ENCODE data around the gene PIK3AP1.

PIK3AP1 gene

DNA sequence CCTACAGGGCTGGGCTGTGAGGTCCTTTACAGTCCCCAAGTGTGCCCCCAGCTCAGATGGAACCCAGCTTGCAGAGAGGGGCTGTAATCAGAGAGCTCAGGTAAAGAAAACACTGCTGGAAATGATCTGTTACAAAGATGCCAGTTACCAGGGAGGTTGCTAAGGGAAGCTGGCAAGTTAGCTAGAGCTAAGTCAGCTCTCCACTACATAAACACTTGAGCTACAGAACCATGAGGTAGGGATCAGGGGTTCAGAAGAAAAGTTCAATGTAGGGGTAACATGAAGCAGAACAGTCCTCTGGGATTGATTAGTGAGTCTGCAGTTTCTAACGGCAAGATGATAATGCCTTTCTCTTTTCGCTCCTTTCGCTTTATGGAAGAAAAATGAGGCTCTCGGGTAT is 80.4 kb downstream of the PIK3AP1 start:
- no peak for DNase-seq

DNA sequence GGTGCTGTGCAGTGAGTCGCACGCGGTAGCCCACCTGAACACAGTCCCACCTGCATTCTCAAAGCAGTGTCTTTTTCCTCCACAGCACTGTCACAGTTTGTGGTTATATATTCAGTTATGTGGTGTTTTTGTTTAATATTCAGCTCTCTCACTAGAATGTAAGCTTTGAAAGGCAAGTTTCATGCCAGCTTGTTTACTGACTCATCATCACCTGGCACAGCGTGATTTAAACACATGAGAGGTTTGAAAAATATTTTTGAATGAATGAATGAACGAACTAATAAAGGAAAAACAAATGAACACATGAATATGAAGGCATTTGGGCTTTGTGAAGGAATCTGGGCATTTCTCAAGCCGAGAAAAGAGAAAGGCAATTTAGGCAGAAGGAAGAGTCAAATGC is 81.6 kb downstream of the PIK3AP1 start:
- DNase-seq, result no peak

DNA sequence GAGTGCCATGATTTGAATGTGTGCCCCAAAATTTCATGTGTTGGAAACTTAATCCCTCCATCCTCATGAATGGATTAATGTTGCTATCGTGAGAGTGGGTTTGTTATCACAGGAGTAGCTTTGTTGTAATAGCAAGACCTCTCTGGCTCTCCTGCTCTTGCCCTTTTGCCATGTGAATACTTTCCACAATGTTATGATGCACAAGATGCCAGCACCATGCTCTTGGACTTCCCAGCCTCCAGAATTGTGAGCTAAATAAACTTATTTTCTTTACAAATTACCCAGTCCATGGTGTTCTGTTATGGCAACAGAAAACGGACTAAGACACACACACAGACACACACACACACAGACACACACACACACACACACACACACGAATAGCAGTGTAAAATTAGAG is 82.2 kb downstream of the PIK3AP1 start:
- no peak for DNase-seq

DNA sequence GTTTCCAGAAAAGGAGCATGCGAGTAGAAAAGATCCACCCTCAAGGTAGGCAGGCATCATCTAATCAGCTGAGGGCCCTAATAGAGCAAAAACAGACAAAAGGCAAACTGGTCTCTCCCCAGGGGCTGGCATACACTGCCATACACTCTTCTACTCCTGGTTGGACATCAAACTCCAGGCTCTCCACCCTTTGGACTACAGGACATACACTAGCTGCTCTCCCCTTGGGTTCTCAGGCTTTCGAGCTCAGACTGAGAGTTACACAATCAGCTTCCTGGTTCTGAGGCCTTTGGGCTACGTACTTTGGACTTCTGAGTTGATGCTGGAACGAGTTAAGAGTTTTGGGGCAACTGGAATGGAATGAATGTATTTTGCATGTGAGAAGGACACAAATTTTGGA is 82.6 kb downstream of the PIK3AP1 start:
- no peak for DNase-seq

DNA sequence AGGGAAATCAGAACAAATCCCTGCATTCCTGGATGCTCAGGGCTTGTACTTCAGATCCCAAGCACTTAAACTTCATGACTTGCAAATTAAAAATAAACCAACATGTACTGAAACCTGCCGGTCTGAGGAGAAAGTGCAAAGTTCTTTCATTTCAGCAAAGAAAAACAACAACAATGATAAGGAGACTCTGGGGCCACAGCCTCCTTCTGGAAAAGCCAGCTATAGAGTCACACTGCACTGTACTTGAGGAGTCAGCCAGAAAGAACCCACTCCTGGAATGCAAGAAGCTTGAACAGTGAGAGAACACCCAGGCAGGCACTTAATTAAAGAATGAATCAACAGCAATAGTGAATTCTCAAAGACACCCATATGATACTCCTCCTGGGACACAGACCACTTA is 83.8 kb downstream of the PIK3AP1 start:
- DNase-seq, result no peak

DNA sequence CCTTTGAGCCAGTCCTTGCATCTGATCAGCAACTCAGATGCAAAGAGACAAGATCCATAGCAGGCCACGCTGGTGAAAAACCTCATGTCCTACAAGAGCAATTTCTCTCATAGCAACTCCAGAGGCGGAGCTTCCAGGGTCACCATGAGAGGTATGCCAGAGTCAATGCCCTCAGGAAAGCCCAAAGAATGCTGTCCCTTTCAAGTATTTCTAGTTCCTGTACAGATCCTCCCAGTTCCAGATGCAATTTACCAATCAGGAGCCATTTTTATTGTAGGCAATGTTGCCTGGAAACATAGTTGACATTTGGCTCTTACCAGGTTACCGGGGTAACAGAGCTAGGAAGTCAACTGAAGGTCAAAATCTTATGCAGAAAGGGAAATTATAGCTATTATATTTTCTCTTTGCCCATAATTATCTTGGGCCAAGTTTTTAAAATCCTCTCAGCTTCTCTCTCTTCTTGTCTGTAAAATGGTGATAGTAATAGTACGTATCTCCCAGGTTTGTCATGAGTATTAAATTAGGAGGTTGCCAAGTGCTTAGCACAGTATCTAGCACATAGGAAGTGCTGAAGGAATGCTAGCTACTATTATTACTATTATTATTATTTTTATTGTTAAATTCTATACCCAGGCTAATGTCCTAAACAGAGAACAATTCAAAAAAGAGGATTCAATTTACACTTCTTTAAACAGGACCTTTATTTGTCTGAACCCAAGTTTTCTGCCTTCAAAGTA is 87.2 kb downstream of the PIK3AP1 start:
- peak; percentile 9 for DNase-seq

DNA sequence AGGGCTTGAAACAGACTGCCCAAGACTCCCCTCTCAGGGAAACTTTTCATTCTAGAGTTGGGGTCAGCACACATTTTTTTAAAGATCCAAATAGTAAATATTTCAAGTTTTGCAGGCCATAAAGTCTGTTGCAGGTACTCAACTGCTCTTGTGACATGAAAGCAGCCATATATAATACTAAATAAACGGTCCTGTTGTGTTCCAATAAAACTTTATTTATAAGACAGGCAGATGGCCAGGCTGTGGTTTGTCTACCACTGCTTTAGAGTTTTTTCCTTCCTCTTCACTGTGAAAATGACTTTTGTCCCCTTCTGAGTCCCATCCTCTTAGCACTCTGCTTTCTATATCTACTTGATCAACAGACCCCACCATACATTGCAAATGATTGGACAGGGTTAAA is 93.0 kb downstream of the PIK3AP1 start:
- DNase-seq, result no peak

DNA sequence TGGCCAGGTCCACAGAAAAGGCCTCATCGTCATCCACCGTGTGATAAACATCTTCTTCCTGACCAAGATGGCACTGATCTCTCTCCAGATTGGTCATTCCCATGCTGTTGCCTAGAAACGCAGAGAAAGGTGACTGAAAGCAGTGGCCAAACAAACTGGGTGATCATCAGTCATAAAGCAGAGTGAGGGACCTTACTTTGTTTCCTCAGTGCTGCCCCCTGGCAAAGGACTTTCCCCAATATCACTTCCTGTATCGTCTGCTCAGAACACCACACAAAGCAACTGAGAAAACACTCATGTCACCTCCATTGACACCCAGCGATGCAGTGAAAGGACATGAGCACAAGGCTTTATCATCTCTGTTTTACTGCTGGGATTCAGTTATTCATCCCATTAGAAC is 93.5 kb downstream of the PIK3AP1 start:
- no peak for DNase-seq

DNA sequence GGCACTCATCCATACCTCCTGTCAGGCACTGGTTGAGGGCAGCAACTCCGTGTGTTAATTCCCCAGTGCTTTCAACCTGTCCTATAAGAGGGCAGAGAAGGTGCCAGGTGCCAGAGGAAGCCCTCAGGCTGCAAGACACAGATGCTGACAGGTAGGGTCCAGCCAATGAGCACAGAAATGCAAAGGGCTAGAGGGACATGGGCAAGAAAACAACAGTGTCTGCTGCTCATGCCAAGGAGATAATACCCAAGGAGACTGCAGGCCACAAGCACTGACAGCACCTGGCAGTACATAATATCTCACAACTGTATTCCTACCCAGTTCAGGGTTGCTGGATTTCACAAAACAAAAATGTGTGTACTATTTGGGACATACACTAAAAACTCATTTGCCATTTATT is 95.1 kb downstream of the PIK3AP1 start:
- DNase-seq, result no peak

DNA sequence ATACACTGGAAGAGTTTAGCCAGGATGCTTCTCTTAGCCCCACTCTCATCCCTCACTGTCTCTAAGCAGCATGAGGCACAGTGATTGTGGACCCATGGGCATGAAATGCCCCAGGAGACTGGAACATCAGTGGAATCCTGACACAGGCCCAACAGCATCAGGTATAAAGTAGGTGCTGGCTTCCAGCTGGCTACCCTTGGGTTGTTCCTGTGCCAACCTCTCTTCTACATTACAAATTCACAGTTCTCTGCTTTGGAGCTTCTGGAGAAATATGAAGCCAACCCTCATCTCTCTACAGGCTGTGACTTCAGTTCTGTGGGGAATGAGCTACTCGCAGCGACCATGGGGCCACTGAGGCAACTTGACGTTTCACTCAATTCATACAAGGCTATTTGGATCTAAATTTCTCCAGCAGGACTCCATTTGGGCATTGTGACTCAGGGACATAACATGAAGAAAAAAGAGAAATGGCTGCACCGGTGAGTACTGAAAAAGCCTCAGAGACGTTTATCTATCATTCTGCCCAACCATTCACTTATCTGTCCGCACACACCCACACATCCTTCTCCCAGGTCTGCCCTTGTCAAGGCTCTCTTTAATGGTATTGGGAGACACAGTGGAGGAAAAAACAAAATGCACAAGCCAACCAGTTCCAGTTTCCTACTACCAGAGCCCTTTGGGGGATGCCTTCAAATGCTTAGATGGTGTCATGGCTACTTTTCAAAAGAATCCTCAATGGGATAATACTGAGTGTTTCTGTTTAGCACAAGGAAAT is 98.1 kb downstream of the PIK3AP1 start:
- no peak for DNase-seq

DNA sequence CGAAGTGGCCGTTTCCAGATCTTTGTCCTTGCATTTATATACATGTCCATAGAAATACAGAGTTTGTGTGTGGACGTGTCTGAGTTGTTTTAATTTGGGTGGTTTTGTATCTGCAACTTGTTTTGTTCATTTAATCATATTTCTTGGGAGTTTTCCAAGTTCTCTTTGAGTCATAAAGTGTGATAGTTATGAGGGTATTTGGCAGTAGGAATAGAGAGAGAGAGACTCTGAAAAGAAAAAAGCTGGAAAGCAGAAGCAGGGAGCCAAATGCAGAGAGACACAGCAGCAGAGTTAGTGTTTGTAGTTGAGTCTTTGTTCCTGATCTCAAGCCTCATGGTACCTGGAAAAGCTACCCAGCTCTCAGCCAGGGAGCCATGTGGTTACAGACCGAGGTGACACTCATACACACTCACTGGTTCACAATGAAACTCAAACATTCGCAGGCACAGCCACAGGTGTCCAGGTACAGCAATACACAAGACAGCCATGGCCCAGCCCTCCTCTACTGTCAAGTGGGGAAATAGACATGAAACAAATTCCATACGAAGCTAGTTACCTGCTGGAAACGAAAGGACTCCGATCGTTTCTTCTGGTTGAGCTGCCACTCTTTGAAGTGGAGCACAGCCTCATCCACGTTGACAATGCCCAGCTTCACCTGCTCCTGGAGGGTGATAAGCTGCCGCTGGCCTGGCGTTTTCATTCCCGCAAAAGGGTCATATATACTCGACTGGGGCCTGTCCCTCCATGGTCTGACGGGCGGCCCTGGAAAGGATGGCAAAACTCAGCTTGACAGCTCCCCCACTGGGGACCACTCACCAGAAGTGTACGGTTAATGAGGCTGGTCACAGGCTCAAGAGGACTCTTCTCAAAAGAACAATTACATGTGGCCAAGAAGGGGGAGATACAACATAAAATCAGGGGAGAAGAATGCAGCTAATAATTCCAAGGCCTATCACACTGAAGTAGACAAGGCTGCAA is 100.2 kb downstream of the PIK3AP1 start:
- DNase-seq, result no peak

DNA sequence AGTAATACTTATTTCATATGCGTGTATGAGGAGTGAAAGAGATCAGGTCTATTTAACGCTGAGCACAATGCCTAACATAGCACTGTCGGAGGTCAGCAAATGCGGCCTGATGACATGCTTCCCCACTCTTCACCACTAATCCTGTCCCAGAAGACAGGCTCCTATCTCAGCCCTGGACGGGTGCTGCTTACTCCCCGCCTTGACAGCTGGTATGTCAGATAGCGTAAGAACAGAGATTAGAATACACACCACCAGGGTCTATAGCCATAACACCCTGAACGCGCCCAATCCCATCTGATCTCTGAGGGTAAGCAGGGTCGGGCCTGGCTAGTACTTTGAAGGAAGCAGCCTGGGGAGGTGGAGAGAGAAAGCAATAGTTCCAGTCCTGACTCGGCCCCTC is 101.2 kb downstream of the PIK3AP1 start:
- no peak for DNase-seq

DNA sequence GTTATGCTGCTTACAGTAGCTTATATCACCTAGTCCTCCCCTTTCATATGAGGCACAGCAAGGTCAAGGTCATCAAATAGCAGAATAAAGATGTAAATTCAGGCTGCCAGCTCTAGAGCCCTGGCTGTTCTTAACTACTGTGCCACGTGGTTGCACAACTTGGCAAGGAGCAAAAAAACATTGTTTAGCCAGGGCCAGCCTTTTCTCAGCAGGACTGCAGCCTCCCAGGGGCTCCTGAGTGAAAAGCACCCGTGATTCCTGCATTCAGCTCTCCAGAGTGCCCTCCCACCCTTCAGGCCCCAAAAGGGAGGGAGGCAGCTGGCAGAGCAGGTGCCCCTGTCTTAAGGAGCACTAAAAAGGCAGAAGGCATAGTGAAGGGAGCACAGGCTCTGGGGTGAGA is 101.7 kb downstream of the PIK3AP1 start:
- DNase-seq, result peak; percentile 26

DNA sequence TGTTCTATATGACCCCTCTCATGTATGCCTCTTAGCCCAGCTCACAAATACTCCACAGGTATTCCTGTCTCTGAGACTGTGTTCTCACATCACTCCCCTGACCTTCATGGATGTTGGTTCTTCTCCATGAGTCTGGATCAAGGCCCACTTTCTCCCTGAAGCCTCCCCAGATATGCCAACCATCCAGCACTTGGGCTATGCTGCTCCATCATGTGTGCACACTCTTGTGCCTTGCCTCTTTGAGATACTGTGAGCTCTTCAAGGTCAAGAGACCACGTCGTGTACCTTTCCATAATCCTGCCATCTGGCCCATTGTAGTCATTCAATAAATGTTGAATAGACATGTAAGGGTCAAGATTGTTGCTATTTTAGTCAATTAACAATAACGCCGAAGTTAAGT is 103.4 kb downstream of the PIK3AP1 start:
- DNase-seq, result no peak

DNA sequence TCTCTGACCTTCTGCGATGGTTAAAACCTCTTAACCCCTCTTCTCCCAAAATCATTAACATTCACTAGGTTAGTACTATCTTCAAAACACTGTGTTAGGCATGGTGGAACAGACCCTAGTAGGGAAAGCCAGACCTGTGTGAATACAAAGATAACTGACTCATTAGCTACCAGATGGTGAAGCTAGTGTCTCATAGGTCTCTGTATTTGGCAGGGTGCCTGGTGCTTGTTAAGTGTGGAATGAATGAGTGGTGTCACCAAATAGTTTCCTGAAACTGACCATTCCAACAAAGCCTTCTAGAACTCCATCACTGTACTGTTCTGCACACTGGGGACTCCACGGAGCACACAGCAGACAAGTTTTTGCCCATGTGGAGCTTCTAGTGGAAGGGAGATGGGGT is 105.8 kb downstream of the PIK3AP1 start:
- peak; percentile 0 for DNase-seq

DNA sequence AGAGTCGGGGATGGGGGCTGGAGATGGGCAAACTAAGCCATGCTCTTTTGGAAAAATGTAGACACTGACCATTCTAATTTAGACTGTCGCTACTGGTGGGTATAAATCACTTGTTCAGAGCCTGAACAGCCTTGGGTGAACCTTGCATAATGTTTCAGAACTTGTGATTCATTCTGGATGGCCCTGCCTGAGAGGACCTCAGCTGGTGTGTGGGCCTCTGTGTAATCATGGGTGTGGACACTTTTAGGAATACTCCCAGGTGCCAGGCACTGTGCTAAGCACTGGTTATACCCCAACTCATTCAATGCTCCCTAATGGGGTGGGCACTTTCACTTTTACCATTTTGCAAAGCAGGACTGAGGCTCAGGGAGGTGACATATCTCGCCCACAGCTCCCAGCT is 106.7 kb downstream of the PIK3AP1 start:
- DNase-seq, result no peak

DNA sequence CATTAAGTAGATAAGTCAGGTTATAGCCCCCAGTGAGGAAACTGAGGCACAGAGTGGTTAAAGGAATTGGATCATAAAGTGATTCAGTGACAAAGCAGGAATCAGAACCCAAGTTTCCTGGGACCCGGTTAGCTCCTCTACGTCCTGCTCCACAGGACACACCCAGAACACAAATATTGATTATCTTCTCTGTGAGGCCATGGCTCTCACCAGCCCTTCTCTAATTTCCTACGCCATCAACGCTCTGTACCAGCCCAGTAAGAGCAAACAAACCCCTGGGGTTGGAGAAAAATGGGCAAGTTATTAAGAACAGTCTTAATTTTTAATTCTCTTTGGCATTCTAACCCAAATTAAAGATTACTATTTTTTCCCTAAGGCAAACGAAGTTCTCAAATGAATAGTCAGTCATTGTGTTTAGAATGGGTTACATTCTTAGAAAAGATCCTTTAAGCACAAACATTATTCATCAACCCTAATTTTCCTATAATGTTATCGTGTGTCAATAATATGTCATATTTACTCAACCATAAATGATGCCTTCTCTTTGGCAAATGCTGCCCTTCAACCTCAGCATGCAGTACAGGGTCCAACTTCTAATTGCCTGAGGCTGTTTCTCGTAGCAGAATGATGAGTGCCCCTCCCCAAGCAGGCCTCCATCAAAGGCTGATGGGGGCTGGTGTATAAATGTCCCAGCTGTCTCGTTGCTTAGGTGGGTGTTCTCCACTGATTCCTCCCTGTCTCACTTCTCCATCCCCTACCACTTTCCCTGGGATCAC is 108.1 kb downstream of the PIK3AP1 start:
- peak; percentile 11 for DNase-seq

DNA sequence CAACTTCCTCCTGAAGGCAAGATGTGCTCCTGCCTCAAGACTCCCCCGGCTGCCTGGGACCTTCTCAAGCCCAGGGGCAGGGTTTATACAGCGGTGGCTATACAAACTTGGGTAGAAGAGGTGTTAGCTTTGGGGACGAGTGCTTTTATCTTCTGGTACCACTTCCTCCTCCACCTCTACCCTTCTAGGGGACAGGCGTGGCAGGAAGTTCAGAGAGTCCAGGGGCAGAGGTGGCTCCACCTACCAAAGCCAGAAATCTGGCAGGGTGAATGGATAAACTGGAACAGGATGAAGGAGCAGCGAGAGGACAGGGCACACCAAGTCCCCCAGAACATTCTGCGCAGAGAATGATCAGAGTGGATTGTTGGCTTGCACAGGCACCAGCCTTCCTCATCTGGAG is 109.5 kb downstream of the PIK3AP1 start:
- no peak for DNase-seq

DNA sequence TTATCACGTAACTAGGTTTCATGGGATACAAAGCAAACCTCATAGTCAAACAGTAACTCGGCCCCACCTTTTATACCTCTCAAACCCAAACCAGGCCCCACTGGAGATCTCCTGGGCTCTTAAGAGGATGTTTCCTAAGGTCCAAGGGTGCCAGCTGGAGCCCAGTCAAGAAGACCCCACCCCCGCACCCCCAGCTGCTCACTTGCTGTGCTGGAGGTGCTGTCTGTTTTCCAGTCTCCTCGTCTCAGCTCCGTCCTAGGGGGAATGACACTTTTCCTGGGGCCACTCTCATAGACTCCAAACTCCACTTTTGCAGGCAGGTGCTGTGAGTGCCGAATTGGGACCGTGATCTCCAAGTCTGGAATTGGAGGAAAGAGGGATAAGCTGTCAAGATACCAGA is 110.8 kb downstream of the PIK3AP1 start:
- DNase-seq, result no peak

DNA sequence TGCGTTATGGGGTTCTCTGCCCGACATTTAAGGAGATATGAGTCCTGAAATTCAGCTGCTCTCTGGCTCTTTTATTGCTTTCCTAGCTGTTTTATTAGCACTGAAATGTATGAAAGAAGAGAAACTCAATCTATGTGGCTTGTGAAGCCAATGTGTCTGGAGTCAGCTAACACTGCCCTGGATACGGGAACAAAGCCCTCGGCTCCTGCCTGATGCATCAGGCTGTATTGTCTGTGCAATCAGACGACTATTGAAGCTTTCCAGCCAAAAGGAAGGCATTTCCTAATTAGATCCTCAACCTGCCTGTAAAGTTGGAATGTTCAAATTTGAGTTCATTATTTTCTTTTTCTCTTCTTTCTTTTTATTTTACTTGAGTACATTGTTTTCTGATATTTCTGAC is 111.5 kb downstream of the PIK3AP1 start:
- DNase-seq, result no peak

DNA sequence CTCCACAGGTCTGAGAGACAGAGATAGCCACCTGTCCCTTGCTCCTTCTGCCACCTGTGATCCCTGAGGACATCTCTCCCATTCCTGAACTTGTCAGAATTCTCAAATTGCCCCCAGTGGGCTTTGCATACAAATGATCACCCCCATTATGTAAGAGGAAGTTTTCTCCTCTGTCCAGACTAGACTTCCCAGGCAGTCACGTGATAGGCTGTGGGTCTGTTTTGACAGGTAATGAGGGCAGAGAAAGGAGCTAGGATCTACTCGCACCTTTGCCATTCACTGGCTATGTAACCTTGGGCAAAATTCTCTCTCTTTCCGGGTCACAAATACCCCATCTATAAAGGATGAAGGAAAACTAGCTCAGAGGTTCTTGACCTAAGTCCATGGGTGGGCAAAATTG is 112.1 kb downstream of the PIK3AP1 start:
- DNase-seq, result no peak

DNA sequence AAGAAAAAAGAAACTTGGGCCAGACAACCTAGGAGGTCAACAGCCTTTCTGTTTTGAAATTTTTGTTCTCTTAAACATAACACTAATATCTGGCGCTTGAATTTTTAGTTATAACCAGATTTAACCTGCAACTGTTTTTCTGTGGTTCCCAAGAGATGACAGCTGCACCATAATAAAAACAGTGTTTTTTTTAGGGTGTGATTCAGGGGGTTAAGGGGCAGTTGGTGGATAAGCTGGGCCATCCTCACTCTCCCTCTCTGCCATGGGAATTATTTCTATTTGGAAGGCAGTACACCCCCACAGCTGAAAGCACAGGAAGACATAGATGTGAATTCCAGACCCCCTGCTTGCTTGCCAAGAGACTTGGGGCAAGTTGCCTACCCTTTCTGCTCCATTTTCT is 113.4 kb downstream of the PIK3AP1 start:
- no peak for DNase-seq

DNA sequence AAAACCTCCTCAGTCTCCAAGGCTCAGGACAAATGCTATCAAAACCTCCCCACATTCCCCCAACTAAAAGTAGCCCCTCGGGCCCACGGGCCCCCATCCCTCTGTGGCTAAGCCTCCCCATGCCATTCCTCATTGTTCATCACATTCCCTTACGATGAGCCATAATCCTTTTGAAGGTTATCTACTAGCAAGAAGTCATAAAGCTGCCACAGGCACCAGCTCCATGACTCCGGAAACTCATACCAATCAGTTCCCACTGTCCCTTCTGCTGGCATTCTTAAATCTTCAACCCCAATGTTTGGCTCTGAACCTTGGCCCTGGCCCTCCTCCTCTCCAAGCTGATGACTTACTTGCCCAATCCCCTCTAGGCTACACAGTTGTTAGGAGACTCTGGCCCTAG is 114.1 kb downstream of the PIK3AP1 start:
- no peak for DNase-seq
